Measurements from ENCODE around the gene ATP8B3. TPM values are rescaled to one million over a fixed set of nuclear protein-coding genes. Genes with fewer than 3 reads are reported as not detected.

Gene ATP8B3
- total and polyA plus RNA-seq, 7 donors, result 0.06 to 0.30 (median 0.17) TPM; not detected in 1

GRCh38 chr19:1822210-1822609, 10.1 kb upstream of the ATP8B3 start:
- H3K27me3 ChIP-seq (ENCODE audit: insufficient read depth in 3 of 3, low read length in 2 of 3), result no peaks in the 10 kb centered on the region
- DNase-seq (no peak), ATAC-seq (no peak)
- no peak overlapping the region for H3K27ac ChIP-seq
- peaks cover 5% of the 10 kb centered on the region for H3K4me1 ChIP-seq
- intact Hi-C loops (cut with DNase I), result loop anchor here in 1 of 2 donors (10.0 kb wide), 1 partner anchor 277 kb away; no protein-coding TSS in a partner anchor
- H3K4me3 ChIP-seq, result no peak overlapping the region
- H3K36me3 ChIP-seq (ENCODE audit: insufficient read depth in 1 of 2, low read depth in 1 of 2), result peaks cover 9 to 92% of the 10 kb centered on the region in 2 donors
- H3K9me3 ChIP-seq, result no peaks in the 10 kb centered on the region
- no peak for TF ChIP-seq CTCF (IDR thresholded peaks at IDR 0.05)
- 87 to 95% (median 88%) methylated on average over 17 to 19 of the region's 19 CpGs for WGBS, 3 donors

DNA sequence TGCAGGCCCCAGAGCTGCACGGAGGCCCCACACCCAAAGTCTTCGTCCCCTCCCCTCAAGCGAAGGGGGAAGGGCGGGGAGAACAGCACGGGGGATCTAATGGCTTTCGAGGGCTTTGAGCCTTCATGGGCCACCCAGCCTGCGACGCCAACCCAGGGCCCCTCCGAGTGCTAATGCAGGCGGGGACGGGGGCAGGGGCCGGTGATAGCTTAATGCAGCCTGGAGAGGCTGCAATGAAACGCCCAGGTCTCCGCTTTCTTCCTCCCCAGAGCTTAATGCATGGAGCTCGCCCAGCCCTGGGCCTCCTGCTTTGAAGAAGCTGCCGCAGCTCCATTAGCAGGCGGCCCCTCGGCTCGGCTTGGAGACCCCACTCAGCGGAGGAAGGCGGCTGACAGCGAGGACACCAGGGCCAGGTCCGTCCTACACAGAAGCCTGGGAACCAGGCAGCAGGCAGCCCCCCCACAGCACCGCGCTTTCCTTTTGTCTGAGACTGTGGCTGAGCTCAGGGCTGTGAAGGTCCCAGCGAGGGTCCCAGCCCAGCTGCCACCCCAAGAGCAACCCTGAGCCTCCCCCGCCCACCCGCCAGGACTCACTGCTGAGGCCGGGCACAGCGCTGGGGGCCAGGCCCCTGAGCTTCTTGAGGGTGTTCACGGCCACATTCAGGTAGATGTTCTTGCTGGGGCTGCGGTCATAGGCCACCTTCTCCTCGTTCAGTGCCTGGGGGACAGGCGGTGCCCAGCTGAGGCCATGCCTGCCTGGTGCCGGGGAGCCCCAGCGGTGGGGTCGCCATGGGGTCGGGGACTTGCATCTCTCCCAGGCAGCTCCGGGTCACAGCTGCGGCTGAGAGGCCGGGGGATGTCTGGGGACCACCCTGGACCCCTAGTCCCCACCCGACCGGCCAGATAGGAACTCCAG, 7.5 kb upstream of the ATP8B3 start:
- Histone ChIP-seq H3K4me3 (no peak overlapping the region), H3K27ac (no peak overlapping the region), H3K4me1 (no peaks in the 10 kb centered on the region), H3K9me3 (no peaks in the 10 kb centered on the region), H3K36me3 (ENCODE audit: insufficient read depth in 1 of 2, low read depth in 1 of 2) (peaks cover 11 to 99% of the 10 kb centered on the region in 2 donors), H3K27me3 (ENCODE audit: insufficient read depth in 3 of 3, low read length in 2 of 3) (no peaks in the 10 kb centered on the region)
- DNase-seq (no peak), ATAC-seq (no peak)
- no peak for TF ChIP-seq CTCF (IDR thresholded peaks at IDR 0.05)
- WGBS, 3 donors, result 79 to 82% (median 80%) methylated on average over 42 to 43 of the region's 43 CpGs
- intact Hi-C loops (cut with DNase I), result loop anchor here in 1 of 2 donors (10.0 kb wide), 1 partner anchor 275 kb away; no protein-coding TSS in a partner anchor

DNA sequence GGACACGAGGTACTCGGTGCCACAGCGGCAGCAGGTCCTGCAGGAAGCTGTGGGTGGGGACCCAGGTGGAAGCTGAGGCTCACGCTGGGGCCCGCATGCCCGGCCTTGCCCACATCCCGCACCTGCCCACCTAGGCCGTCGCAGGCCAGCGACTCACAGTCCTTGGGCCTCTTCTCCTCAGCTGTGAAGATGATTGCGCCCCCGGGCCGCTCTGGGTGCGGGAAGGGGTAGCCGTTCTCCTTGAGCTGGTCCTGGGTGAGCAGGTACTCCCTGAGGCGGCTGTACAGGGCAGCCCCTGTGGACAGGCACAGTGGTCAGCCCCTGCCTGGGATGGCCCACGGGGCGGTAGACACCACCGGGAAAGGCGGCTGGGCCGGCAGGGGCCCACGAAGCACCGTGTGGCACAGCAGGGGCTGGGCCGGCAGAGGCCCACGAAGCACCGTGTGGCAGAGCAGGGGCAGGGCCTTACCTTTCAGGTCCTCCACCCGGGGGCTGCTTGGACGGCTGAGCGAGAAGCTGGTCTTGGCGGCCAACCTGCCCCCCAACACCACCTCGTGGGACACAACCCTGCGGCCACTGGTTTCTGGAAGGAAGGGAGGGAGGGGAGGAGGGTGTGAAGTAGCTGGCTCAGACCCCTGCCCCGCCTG, 6.6 kb upstream of the ATP8B3 start:
- H3K27me3 ChIP-seq (ENCODE audit: insufficient read depth in 3 of 3, low read length in 2 of 3), result no peaks in the 10 kb centered on the region
- no peaks in the 10 kb centered on the region for H3K4me1 ChIP-seq
- peaks cover 11 to 91% of the 10 kb centered on the region in 2 donors for H3K36me3 ChIP-seq (ENCODE audit: insufficient read depth in 1 of 2, low read depth in 1 of 2)
- H3K27ac ChIP-seq, result no peak overlapping the region
- DNase-seq (no peak), ATAC-seq (no peak)
- no peak overlapping the region for H3K4me3 ChIP-seq
- WGBS, 3 donors, result 89 to 92% (median 89%) methylated on average over 26 to 33 of the region's 33 CpGs
- no peaks in the 10 kb centered on the region for H3K9me3 ChIP-seq
- intact Hi-C loops (cut with DNase I), result no loop called here
- TF ChIP-seq CTCF (IDR thresholded peaks at IDR 0.05), result no peak

- peaks cover 11 to 81% of the 10 kb centered on the region in 2 donors for H3K36me3 ChIP-seq (ENCODE audit: insufficient read depth in 1 of 2, low read depth in 1 of 2)
- intact Hi-C loops (cut with DNase I), result no loop called here
- H3K4me3 ChIP-seq, result no peak overlapping the region
- H3K4me1 ChIP-seq, result no peaks in the 10 kb centered on the region
- H3K9me3 ChIP-seq, result no peaks in the 10 kb centered on the region
- no peak for DNase-seq
- H3K27ac ChIP-seq, result no peak overlapping the region
- WGBS, 3 donors, result 81 to 92% (median 85%) methylated on average over 23 to 25 of the region's 25 CpGs
- TF ChIP-seq CTCF (IDR thresholded peaks at IDR 0.05), result no peak
- no peaks in the 10 kb centered on the region for H3K27me3 ChIP-seq (ENCODE audit: insufficient read depth in 3 of 3, low read length in 2 of 3)
- ATAC-seq, result no peak
Observed at GRCh38 chr19:1817553-1818179, 5.6 kb upstream of the ATP8B3 start.
